Measurements from ENCODE around the gene RTN4R. TPM values are rescaled to one million over a fixed set of nuclear protein-coding genes. Genes with fewer than 3 reads are reported as not detected.

The RTN4R gene
- total and polyA plus RNA-seq, 2 of the 8 experiments (the other 6 are each of a cell fraction or from before 2014, with no cell fraction given): 21.8 to 41.3 TPM

GRCh38 chr22:20280866-20281265 is 12.7 kb upstream of the RTN4R start (continued):
- TF ChIP-seq CHD7 (IDR thresholded peaks at IDR 0.05; ENCODE audit: insufficient replicate concordance, low read length) (no peak), JUND (IDR thresholded peaks at IDR 0.05; ENCODE audit: low read length) (no peak), CBX5 (IDR thresholded peaks at IDR 0.05; ENCODE audit: low read depth, low read length) (no peak), NANOG (IDR thresholded peaks at IDR 0.05; ENCODE audit: insufficient read depth, low read depth, low read length, poor library complexity, severe bottlenecking) (no peak), RBBP5 (IDR thresholded peaks at IDR 0.05; ENCODE audit: borderline replicate concordance, low read depth, low read length) (no peak), BACH1 (IDR thresholded peaks at IDR 0.05; ENCODE audit: low read length) (no peak), KDM1A (IDR thresholded peaks at IDR 0.05; ENCODE audit: borderline replicate concordance, low read length) (no peak), SP2 (IDR thresholded peaks at IDR 0.05; ENCODE audit: low read length) (no peak), CTCF (IDR thresholded peaks at IDR 0.05; ENCODE audit: control extremely low read depth in 1 of 3, insufficient read depth in 1 of 3, low read depth in 1 of 3, low read length in 3 of 3) (no peak)

All from H1 (cell line).